Ascending aorta (tissue), 2 donors: ENCODE measurements around the gene VPS9D1. TPM values are rescaled to one million over a fixed set of nuclear protein-coding genes. Genes with fewer than 3 reads are reported as not detected.

ENCODE experiments used
- DNase-seq, 2 donors: peaks; one replicate each; pipeline ENCODE4 v3.0.0-alpha.2; 2019; ENCODE audit warnings: low spot score in 2 of 2
- H3K27ac ChIP-seq, 2 donors: fragments of 200-600 bp; sonication (generic); one replicate each; pipeline ENCODE4 v1.5.1; 2016 to 2017; ENCODE audit warnings: mild to moderate bottlenecking in 1 of 2
- H3K27me3 ChIP-seq: fragments of 200-600 bp; sonication (generic); one replicate; pipeline ENCODE4 v1.5.1; 2017
- H3K36me3 ChIP-seq, 2 donors: fragments of 200-600 bp; sonication (generic); one replicate each; pipeline ENCODE4 v1.5.1; 2016
- H3K4me1 ChIP-seq, 2 donors: fragments of 200-600 bp; sonication (generic); one replicate each; pipeline ENCODE4 v1.5.1; 2016 to 2017; ENCODE audit warnings: mild to moderate bottlenecking in 1 of 2
- H3K4me3 ChIP-seq, 2 donors: fragments of 200-600 bp; sonication (generic); one replicate each; pipeline ENCODE4 v1.5.1; 2016 to 2017; ENCODE audit warnings: mild to moderate bottlenecking in 1 of 2
- H3K9me3 ChIP-seq, 2 donors: fragments of 200-600 bp; sonication (generic); one replicate each; pipeline ENCODE4 v1.5.1; 2016
- intact Hi-C: fragments of 100-400 bp; cut with DNase I; formaldehyde crosslinking; loops from one replicate; pipeline ENCODE4 v1.15.1; 2023
- total RNA-seq: library from RNA; depleted of rRNA; stranded (reverse); fragments of >200 nt; gene quantifications from one replicate; pipeline ENCODE4 v1.1.0, GENCODE V29; 2016
- TF ChIP-seq, protein P1 (sequence below), 3 experiments: fragments of 200-600 bp in 2 of 3; fragments of 450-650 bp in 1 of 3; sonication (generic) in 2 of 3; IDR thresholded peaks; one replicate each; pipeline ENCODE4 v1.5.1; 2016 to 2019; ENCODE audit warnings: antibody characterized with exemption in 3 of 3, mild to moderate bottlenecking in 1 of 3, moderate library complexity in 1 of 3

VPS9D1 gene
- total RNA-seq, 1 donor from 2014 or later: 17.2 TPM

DNA sequence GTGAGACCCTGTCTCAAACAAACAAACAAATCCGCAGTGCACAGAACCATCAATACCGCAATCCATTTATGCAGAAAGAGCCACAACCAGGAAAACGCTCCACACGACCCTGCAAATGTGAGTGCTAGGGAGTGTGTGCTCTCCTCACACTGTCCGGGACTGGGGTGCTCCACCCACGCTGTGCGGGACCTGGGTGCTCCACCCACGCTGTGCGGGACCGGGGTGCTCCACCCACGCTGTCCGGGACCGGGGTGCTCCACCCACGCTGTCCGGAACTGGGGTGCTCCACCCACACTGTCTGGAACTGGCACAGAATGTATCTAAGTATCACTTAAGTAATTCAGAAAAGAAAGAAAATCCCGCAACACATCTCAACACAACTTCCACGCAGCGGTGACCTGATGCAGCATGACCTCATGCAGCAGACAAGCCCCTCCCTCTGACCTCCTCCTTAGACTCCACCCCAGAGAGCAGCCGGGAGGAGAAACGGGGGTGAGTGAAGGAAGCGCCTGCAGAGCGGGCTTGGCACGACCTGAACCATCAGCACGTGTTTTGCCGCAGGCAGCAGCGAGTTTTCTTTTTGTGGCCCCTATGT lies 39.1 kb upstream of the VPS9D1 start:
- intact Hi-C loops: loop anchor here (10.0 kb wide), 1 partner anchor 95 kb away; no protein-coding TSS in a partner anchor
- H3K27ac ChIP-seq: no peak overlapping the region
- DNase-seq: no peak
- no peak overlapping the region for H3K4me3 ChIP-seq
- no peaks in the 10 kb centered on the region for H3K27me3 ChIP-seq
- no peaks in the 10 kb centered on the region for H3K9me3 ChIP-seq
- H3K36me3 ChIP-seq: no peaks in the 10 kb centered on the region
- H3K4me1 ChIP-seq: no peaks in the 10 kb centered on the region
- TF ChIP-seq, protein P1, sequence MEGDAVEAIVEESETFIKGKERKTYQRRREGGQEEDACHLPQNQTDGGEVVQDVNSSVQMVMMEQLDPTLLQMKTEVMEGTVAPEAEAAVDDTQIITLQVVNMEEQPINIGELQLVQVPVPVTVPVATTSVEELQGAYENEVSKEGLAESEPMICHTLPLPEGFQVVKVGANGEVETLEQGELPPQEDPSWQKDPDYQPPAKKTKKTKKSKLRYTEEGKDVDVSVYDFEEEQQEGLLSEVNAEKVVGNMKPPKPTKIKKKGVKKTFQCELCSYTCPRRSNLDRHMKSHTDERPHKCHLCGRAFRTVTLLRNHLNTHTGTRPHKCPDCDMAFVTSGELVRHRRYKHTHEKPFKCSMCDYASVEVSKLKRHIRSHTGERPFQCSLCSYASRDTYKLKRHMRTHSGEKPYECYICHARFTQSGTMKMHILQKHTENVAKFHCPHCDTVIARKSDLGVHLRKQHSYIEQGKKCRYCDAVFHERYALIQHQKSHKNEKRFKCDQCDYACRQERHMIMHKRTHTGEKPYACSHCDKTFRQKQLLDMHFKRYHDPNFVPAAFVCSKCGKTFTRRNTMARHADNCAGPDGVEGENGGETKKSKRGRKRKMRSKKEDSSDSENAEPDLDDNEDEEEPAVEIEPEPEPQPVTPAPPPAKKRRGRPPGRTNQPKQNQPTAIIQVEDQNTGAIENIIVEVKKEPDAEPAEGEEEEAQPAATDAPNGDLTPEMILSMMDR (IDR thresholded peaks at IDR 0.05): no peak

DNA sequence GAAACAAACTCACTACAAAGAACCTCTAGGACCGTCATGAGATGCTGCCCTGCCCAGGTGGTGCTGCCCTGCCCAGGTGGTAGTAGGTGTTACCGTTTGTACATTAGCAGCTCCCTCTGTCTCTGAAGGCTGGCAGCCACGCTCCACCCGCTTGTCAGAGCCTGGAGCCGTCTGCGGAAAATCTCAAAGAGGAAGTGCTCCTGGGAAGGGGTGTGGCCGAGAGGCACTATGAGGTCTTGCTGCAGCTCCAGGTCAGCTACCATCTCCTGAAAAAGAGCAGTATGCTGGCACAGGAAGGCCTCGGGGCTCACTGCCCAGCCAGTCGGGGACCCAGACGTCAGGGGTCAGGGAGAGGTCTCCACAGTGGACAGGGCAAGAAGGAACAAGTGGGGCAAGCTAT lies 28.9 kb upstream of the VPS9D1 start:
- DNase-seq: no peak
- intact Hi-C loops: loop anchor here (10.0 kb wide), 1 partner anchor 105 kb away; no protein-coding TSS in a partner anchor
- TF ChIP-seq, protein P1 (IDR thresholded peaks at IDR 0.05): no peak
- no peaks in the 10 kb centered on the region for H3K9me3 ChIP-seq
- no peaks in the 10 kb centered on the region for H3K4me1 ChIP-seq
- no peak overlapping the region for H3K4me3 ChIP-seq
- H3K36me3 ChIP-seq: no peaks in the 10 kb centered on the region
- no peak overlapping the region for H3K27ac ChIP-seq
- H3K27me3 ChIP-seq: no peaks in the 10 kb centered on the region

DNA sequence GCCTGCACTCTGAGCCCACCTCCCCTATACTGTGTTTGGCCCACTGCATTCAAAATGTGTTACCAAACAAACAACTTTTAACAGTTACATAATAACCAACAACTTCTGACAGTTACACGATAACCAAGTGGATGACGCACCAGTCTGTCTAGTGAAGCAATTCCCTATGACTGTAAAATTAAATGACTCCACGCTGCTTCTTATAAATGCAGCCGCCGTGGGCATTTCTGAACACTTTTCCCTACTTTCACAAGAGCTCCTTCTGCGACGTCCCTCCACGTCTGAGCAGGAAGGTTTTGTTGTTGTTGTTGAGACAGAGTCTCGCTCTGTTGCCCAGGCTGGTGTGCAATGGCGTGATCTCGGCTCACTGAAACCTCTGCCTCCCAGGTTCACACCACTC lies 28.2 kb upstream of the VPS9D1 start:
- Histone ChIP-seq H3K27me3 (no peaks in the 10 kb centered on the region), H3K4me1 (no peaks in the 10 kb centered on the region), H3K36me3 (no peaks in the 10 kb centered on the region), H3K9me3 (no peaks in the 10 kb centered on the region), H3K27ac (no peak overlapping the region), H3K4me3 (no peak overlapping the region)
- TF ChIP-seq, protein P1 (IDR thresholded peaks at IDR 0.05): no peak
- DNase-seq: no peak
- intact Hi-C loops: no loop called here

DNA sequence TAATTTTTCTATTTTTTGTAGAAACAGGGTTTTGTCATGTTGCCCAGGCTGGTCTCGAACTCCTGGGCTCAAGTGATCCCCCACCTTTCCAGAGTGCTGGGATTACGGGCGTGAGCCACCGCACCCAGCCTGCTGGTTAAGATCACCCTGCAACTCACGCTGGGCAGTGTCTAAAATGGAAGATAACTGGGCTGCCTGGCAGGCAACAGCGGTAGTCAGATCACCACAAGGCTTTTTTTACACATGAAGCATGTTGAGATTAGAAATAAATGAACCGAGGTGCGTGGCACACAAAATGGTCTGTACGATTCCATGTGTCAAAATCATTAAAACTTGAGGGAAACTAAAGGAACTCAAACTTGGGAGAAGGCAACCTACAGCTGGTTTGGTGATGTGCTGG lies 27.4 kb upstream of the VPS9D1 start:
- TF ChIP-seq, protein P1 (IDR thresholded peaks at IDR 0.05): no peak
- Histone ChIP-seq H3K4me3 (no peak overlapping the region), H3K36me3 (no peaks in the 10 kb centered on the region), H3K9me3 (no peaks in the 10 kb centered on the region), H3K4me1 (no peaks in the 10 kb centered on the region), H3K27ac (no peak overlapping the region), H3K27me3 (no peaks in the 10 kb centered on the region)
- DNase-seq: no peak
- intact Hi-C loops: no loop called here

DNA sequence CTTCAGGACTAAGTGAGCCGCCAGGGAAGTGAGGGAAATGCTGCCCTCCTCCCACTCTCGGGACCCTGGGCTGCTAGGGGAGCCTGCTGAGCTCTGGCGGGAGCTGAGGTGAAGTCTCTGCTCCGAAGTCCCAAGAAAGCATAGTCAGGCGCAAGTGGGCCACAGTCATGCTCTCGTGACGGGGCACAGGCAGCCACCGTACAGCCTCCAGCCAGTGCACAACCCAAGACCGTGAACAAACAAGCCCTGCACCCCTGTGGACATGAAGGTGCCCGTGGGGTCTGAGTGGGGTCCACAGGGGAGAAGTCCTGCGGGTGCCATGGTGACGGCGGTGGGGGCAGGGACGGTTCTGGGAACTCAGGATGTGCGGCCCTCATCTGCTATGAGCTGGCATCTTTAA lies 25.3 kb upstream of the VPS9D1 start:
- DNase-seq: no peak
- Histone ChIP-seq H3K4me3 (no peak overlapping the region), H3K36me3 (peaks cover 0 to 4% of the 10 kb centered on the region in 2 donors), H3K27ac (no peak overlapping the region), H3K9me3 (no peaks in the 10 kb centered on the region), H3K27me3 (no peaks in the 10 kb centered on the region), H3K4me1 (no peaks in the 10 kb centered on the region)
- TF ChIP-seq, protein P1 (IDR thresholded peaks at IDR 0.05): no peak
- intact Hi-C loops: no loop called here

DNA sequence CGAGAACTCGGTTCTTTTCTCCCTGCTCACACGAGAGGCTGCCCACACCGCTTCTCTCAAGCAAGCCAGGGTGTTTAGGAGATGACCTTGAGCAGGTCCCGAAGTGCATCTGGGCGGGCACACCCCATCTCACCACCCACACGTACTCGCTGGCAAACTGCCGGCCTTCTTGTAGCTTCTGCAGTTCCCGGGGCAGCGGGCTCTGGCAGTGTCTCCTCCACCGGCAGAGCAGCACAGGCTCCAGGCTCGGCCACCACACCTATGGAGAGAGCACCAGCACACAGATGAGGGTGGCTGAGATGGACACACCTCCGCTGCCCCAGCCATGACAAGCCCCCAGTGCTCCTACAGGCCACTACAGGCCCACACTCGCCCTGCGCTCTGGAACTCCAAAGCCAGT lies 24.1 kb upstream of the VPS9D1 start:
- Histone ChIP-seq H3K4me3 (no peak overlapping the region), H3K9me3 (no peaks in the 10 kb centered on the region), H3K4me1 (no peaks in the 10 kb centered on the region), H3K27me3 (no peaks in the 10 kb centered on the region), H3K27ac (no peak overlapping the region), H3K36me3 (peaks cover 4 to 13% of the 10 kb centered on the region in 2 donors)
- no peak for DNase-seq
- TF ChIP-seq, protein P1 (IDR thresholded peaks at IDR 0.05): no peak
- intact Hi-C loops: no loop called here
